ENCODE data around the gene CAP2. TPM values are rescaled to one million over a fixed set of nuclear protein-coding genes. Genes with fewer than 3 reads are reported as not detected.

The CAP2 gene
- total and polyA plus RNA-seq, 3 donors from 2014 or later, result 1.6 to 5.2 (median 2.9) TPM

DNA sequence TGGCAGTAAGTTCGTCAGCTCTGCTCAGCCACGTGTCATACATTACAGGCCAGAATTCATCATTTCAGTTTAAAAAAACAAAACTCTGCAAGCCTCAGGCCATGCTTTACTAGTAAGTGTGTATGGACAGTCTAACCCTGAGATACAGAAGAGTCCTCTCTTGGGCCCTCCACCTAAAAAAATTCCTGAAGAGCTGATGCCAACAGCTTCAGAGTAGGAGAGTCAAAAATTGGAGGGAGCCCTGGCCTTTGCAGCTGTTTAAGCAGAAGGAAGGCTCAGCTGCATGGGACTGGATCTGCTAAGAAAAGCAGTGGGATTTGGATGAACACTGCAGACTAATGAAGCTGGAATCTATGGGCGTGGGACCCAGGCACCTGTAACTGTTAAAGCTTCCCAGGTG, 159.5 kb downstream of the CAP2 start:
- DNase-seq, result no peak
- H3K9me3 ChIP-seq, result no peaks in the 10 kb centered on the region
- H3K4me3 ChIP-seq, result no peak overlapping the region
- no peaks in the 10 kb centered on the region for H3K36me3 ChIP-seq (ENCODE audit: low read depth, missing control alignments)
- H3K27ac ChIP-seq, result no peak overlapping the region
- H3K27me3 ChIP-seq, result no peaks in the 10 kb centered on the region
- H3K4me1 ChIP-seq, result no peaks in the 10 kb centered on the region
- intact Hi-C loops (cut with DNase I; ENCODE audit: low total_unique reads), result no loop called here
- 71 to 78% methylated on average over 3 of the region's 3 CpGs for whole genome bisulfite sequencing, 2 donors
- TF ChIP-seq, protein P1, sequence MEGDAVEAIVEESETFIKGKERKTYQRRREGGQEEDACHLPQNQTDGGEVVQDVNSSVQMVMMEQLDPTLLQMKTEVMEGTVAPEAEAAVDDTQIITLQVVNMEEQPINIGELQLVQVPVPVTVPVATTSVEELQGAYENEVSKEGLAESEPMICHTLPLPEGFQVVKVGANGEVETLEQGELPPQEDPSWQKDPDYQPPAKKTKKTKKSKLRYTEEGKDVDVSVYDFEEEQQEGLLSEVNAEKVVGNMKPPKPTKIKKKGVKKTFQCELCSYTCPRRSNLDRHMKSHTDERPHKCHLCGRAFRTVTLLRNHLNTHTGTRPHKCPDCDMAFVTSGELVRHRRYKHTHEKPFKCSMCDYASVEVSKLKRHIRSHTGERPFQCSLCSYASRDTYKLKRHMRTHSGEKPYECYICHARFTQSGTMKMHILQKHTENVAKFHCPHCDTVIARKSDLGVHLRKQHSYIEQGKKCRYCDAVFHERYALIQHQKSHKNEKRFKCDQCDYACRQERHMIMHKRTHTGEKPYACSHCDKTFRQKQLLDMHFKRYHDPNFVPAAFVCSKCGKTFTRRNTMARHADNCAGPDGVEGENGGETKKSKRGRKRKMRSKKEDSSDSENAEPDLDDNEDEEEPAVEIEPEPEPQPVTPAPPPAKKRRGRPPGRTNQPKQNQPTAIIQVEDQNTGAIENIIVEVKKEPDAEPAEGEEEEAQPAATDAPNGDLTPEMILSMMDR (IDR thresholded peaks at IDR 0.05), result no peak
- TF ChIP-seq POLR2A (IDR thresholded peaks at IDR 0.05), result no peak

DNA sequence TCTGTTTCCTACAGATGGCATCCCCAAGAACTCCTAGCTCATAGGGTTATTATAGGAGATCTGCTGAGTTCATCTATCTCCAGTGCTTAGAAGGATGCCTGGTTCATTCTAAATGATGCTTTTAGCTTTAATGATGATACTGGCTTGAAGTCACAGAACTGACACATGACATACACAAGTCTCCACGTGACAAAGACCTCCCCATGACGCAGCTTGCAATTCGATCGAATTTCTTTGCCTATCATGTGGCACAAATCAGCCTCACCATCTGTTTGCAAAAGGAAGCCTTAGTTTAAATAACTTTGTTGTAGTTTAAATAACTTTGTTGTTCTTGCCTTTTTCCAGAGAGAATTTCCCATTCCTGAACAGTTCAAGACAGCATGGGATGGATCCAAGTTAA, 162.6 kb downstream of the CAP2 start:
- no peak for DNase-seq
- Histone ChIP-seq H3K4me3 (no peak overlapping the region), H3K9me3 (no peaks in the 10 kb centered on the region), H3K27ac (no peak overlapping the region), H3K36me3 (ENCODE audit: low read depth, missing control alignments) (no peaks in the 10 kb centered on the region), H3K4me1 (no peaks in the 10 kb centered on the region), H3K27me3 (no peaks in the 10 kb centered on the region)
- TF ChIP-seq POLR2A (IDR thresholded peaks at IDR 0.05), result no peak
- TF ChIP-seq, protein P1 (IDR thresholded peaks at IDR 0.05), result no peak
- 88 to 92% methylated on average over 4 of the region's 4 CpGs for WGBS, 2 donors
- intact Hi-C loops (cut with DNase I; ENCODE audit: low total_unique reads), result no loop called here

DNA sequence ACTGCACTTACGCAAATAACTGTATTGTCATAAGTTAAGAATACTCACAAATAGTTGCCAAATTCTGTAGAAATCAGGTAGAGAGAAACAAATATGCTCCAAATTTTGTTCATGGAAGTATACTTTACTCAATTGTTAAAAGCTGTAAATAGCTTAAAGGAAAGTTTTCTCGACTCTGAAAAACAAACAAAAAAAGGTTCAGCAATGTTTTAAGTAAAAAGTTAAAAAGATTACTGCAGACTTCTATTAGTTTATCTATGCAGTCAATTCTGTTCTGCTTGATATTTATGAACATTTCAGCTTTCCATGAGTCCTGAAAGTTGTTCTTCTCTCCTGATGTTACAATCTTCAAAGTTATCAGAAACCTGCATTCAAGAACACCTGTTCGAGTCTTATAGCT, 169.2 kb downstream of the CAP2 start:
- no peak overlapping the region for H3K27ac ChIP-seq
- intact Hi-C loops (cut with DNase I; ENCODE audit: low total_unique reads), result no loop called here
- H3K4me3 ChIP-seq, result no peak overlapping the region
- TF ChIP-seq, protein P1 (IDR thresholded peaks at IDR 0.05), result no peak
- no peak for TF ChIP-seq POLR2A (IDR thresholded peaks at IDR 0.05)
- H3K9me3 ChIP-seq, result no peaks in the 10 kb centered on the region
- WGBS, 2 donors, result 86 to 87% methylated on average over 3 of the region's 3 CpGs
- no peaks in the 10 kb centered on the region for H3K27me3 ChIP-seq
- no peak for DNase-seq
- no peaks in the 10 kb centered on the region for H3K36me3 ChIP-seq (ENCODE audit: low read depth, missing control alignments)
- H3K4me1 ChIP-seq, result no peaks in the 10 kb centered on the region

DNA sequence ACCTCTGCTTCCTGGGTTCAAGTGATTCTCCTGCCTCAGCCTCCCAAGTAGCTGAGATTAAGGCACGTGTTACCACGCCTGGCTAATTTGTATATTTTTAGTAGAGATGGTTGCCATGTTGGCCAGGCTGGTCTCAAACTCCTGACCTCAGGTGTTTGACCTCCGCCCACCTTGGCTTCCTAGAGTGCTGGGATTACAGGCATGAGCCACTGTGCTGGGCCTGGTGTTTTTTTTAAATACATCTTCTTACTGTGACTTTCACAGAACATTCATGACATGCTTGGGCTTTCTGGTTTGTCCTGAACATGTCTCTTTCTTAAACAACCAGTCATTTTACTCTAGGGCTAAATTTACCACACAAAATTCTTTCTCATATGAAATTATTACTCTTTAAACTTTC, 172.0 kb downstream of the CAP2 start:
- Histone ChIP-seq H3K27me3 (no peaks in the 10 kb centered on the region), H3K9me3 (no peaks in the 10 kb centered on the region), H3K27ac (no peak overlapping the region), H3K36me3 (ENCODE audit: low read depth, missing control alignments) (no peaks in the 10 kb centered on the region), H3K4me1 (no peaks in the 10 kb centered on the region), H3K4me3 (no peak overlapping the region)
- TF ChIP-seq, protein P1 (IDR thresholded peaks at IDR 0.05), result no peak
- no peak for TF ChIP-seq POLR2A (IDR thresholded peaks at IDR 0.05)
- DNase-seq, result no peak
- intact Hi-C loops (cut with DNase I; ENCODE audit: low total_unique reads), result no loop called here
- WGBS, 2 donors, result 87 to 93% methylated on average over 3 of the region's 3 CpGs

DNA sequence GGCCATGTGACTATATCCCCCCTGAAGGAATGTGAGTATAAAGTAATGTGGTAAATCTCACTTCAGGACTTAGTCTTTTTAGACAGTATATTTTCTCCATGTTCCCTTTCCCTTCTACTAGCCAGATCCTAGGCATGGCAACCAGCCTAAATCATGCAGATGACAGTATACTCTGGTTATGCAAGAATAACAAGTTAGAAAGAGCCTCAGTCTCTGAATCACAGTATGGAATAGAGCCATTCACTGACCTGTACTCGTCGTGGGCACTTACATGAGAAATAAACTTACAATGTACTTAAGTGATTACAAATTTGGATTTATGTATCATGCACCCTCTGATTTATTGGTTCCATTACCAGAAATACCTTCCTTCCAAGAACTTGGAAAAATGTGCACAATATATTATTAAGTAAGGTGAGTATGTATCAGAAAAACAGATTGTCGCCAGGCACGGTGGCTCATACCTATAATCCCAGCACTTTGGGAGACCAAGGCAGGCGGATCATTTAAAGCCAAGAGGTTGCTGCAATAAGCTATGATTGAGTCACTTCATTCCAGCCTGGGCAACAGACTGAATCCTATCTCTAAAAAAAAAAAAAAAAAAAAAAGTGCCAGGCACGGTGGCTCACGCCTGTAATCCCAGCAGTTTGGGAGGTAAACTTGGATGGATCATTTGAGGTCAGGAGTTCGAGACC, 181.6 kb downstream of the CAP2 start:
- WGBS, 2 donors, result 90% methylated on average over 8 of the region's 8 CpGs
- H3K36me3 ChIP-seq (ENCODE audit: low read depth, missing control alignments), result no peaks in the 10 kb centered on the region
- intact Hi-C loops (cut with DNase I; ENCODE audit: low total_unique reads), result no loop called here
- no peak for DNase-seq
- TF ChIP-seq POLR2A (IDR thresholded peaks at IDR 0.05), result no peak
- TF ChIP-seq, protein P1 (IDR thresholded peaks at IDR 0.05), result no peak
- no peak overlapping the region for H3K4me3 ChIP-seq
- no peaks in the 10 kb centered on the region for H3K27me3 ChIP-seq
- H3K9me3 ChIP-seq, result no peaks in the 10 kb centered on the region
- no peak overlapping the region for H3K27ac ChIP-seq
- H3K4me1 ChIP-seq, result no peaks in the 10 kb centered on the region

Data from testis (tissue), 3 donors.